ENCODE results near the gene PLCH1. TPM values are rescaled to one million over a fixed set of nuclear protein-coding genes. Genes with fewer than 3 reads are reported as not detected.

Gene PLCH1
- total RNA-seq, 1 experiment from 2014 or later, result 3.8 TPM

DNA sequence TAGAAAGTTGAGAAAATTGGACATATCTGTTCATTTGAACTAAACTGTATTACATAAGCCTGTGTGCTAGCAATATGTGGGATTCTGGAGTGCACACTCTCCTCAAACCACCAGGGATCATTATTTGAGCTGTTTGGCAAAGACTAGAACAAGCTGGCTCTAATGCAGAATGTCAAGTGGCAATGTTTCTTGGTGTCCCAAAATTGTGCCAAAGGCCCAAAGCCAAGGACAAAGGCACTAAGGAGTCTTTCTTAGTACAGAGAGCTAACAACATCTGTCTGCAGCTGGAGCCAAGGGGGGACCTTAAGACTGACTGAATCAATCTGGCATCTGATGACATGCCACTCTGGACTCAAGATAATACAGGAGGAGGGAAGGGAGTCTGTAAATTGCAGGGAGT lies 374.7 kb downstream of the PLCH1 start:
- CTCF ChIA-PET, result interaction anchor here (1.4 kb wide), 1 partner anchor 332 kb away, joined by 3 read pairs; no protein-coding TSS in a partner anchor
- no peaks in the 10 kb centered on the region; the same call in 1 of the 2 replicates for H3K9me2 ChIP-seq (ENCODE audit: insufficient read depth)
- no peak overlapping the region for H3K4me2 ChIP-seq (ENCODE audit: low read length)
- intact Hi-C loops (cut with micrococcal nuclease), result no loop called here
- POLR2A ChIA-PET, result no interaction called here
- H4K20me1 ChIP-seq (ENCODE audit: insufficient read depth), result no peaks in the 10 kb centered on the region
- no peak overlapping the region for H2AFZ ChIP-seq (ENCODE audit: low read depth, low read length, poor library complexity, severe bottlenecking)
- ATAC-seq (no peak), DNase-seq (ENCODE audit: low read depth, low spot score) (no peak)
- H3K9ac ChIP-seq (ENCODE audit: low read length), result no peak overlapping the region
- H3K27me3 ChIP-seq (ENCODE audit: insufficient read depth, low read length), result no peaks in the 10 kb centered on the region
- TF ChIP-seq SIN3A (IDR thresholded peaks at IDR 0.05; ENCODE audit: low read depth) (no peak), EZH2phosphoT487 (IDR thresholded peaks at IDR 0.05; ENCODE audit: borderline replicate concordance) (no peak), CEBPB (IDR thresholded peaks at IDR 0.05; ENCODE audit: low read depth) (no peak), JUND (IDR thresholded peaks at IDR 0.05) (no peak), FOSL1 (IDR thresholded peaks at IDR 0.05; ENCODE audit: low read depth) (no peak), ZFX (IDR thresholded peaks at IDR 0.05) (no peak)
- TF ChIP-seq, protein P1, sequence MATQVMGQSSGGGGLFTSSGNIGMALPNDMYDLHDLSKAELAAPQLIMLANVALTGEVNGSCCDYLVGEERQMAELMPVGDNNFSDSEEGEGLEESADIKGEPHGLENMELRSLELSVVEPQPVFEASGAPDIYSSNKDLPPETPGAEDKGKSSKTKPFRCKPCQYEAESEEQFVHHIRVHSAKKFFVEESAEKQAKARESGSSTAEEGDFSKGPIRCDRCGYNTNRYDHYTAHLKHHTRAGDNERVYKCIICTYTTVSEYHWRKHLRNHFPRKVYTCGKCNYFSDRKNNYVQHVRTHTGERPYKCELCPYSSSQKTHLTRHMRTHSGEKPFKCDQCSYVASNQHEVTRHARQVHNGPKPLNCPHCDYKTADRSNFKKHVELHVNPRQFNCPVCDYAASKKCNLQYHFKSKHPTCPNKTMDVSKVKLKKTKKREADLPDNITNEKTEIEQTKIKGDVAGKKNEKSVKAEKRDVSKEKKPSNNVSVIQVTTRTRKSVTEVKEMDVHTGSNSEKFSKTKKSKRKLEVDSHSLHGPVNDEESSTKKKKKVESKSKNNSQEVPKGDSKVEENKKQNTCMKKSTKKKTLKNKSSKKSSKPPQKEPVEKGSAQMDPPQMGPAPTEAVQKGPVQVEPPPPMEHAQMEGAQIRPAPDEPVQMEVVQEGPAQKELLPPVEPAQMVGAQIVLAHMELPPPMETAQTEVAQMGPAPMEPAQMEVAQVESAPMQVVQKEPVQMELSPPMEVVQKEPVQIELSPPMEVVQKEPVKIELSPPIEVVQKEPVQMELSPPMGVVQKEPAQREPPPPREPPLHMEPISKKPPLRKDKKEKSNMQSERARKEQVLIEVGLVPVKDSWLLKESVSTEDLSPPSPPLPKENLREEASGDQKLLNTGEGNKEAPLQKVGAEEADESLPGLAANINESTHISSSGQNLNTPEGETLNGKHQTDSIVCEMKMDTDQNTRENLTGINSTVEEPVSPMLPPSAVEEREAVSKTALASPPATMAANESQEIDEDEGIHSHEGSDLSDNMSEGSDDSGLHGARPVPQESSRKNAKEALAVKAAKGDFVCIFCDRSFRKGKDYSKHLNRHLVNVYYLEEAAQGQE (IDR thresholded peaks at IDR 0.05; ENCODE audit: low read depth), result no peak
- RAD21 ChIA-PET (ENCODE audit: low non-redundant PET in 1 of 2, low total read pairs in 2 of 2, uncharacterized antibody in 2 of 2, unreplicated experiment in 2 of 2), result no interaction called here
- no peaks in the 10 kb centered on the region for H3K79me2 ChIP-seq (ENCODE audit: insufficient read depth, low read length)
- no peaks in the 10 kb centered on the region for H3K36me3 ChIP-seq (ENCODE audit: control insufficient read depth in 1 of 2, insufficient read depth in 2 of 2, low read length in 2 of 2)
- H3K4me3 ChIP-seq (replicated peaks in 1 of 2; ENCODE audit: low read depth in 1 of 2, low read length in 2 of 2), result no peak overlapping the region
- no peak overlapping the region for H3K27ac ChIP-seq (ENCODE audit: low read depth, low read length)
- no peaks in the 10 kb centered on the region for H3K4me1 ChIP-seq (ENCODE audit: control insufficient read depth in 1 of 2, insufficient read depth in 2 of 2, low read length in 2 of 2)
- no TSS peak for BruUV-seq (replicated peaks)
- no peaks in the 10 kb centered on the region for H3K9me3 ChIP-seq (ENCODE audit: control insufficient read depth in 1 of 2, insufficient read depth in 1 of 2, low read depth in 1 of 2, low read length in 2 of 2)

DNA sequence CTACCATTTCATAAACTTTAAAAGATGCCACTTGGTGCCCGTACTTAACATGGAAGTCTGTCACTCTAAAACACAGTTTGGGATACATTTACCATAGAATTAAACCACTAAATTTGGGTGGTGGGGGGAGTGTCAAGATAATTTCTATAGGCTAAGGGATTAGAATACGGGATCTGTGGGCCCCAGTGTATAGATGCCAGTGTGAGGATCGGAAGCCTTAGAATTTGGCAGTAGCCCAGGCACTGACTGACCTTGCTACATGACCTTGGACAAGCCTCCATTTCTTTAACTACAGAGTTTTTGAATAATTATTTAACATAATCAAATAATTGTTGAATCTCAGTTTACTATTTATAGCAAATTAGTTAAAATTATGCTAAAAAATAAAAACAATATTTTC lies 375.1 kb downstream of the PLCH1 start:
- Histone ChIP-seq H2AFZ (ENCODE audit: low read depth, low read length, poor library complexity, severe bottlenecking) (no peak overlapping the region), H4K20me1 (ENCODE audit: insufficient read depth) (no peaks in the 10 kb centered on the region), H3K36me3 (ENCODE audit: control insufficient read depth in 1 of 2, insufficient read depth in 2 of 2, low read length in 2 of 2) (no peaks in the 10 kb centered on the region), H3K27me3 (ENCODE audit: insufficient read depth, low read length) (no peaks in the 10 kb centered on the region), H3K4me3 (replicated peaks in 1 of 2; ENCODE audit: low read depth in 1 of 2, low read length in 2 of 2) (no peak overlapping the region), H3K9me2 (ENCODE audit: insufficient read depth) (no peaks in the 10 kb centered on the region; the same call in 1 of the 2 replicates), H3K9ac (ENCODE audit: low read length) (no peak overlapping the region), H3K4me1 (ENCODE audit: control insufficient read depth in 1 of 2, insufficient read depth in 2 of 2, low read length in 2 of 2) (no peaks in the 10 kb centered on the region), H3K79me2 (ENCODE audit: insufficient read depth, low read length) (no peaks in the 10 kb centered on the region), H3K9me3 (ENCODE audit: control insufficient read depth in 1 of 2, insufficient read depth in 1 of 2, low read depth in 1 of 2, low read length in 2 of 2) (no peaks in the 10 kb centered on the region), H3K4me2 (ENCODE audit: low read length) (no peak overlapping the region), H3K27ac (ENCODE audit: low read depth, low read length) (no peak overlapping the region)
- no peak for DNase-seq (ENCODE audit: low read depth, low spot score)
- no peak for ATAC-seq
- ChIA-PET POLR2A (no interaction called here), CTCF (no interaction called here), RAD21 (ENCODE audit: low non-redundant PET in 1 of 2, low total read pairs in 2 of 2, uncharacterized antibody in 2 of 2, unreplicated experiment in 2 of 2) (no interaction called here)
- intact Hi-C loops (cut with micrococcal nuclease), result no loop called here
- BruUV-seq (replicated peaks), result no TSS peak
- no peak for TF ChIP-seq ELF1 (IDR thresholded peaks at IDR 0.05; ENCODE audit: borderline replicate concordance, low read depth)
- no peak for TF ChIP-seq YY1 (IDR thresholded peaks at IDR 0.05; ENCODE audit: extremely low read depth, insufficient replicate concordance, low read depth, low read length)
- TF ChIP-seq, protein P2, sequence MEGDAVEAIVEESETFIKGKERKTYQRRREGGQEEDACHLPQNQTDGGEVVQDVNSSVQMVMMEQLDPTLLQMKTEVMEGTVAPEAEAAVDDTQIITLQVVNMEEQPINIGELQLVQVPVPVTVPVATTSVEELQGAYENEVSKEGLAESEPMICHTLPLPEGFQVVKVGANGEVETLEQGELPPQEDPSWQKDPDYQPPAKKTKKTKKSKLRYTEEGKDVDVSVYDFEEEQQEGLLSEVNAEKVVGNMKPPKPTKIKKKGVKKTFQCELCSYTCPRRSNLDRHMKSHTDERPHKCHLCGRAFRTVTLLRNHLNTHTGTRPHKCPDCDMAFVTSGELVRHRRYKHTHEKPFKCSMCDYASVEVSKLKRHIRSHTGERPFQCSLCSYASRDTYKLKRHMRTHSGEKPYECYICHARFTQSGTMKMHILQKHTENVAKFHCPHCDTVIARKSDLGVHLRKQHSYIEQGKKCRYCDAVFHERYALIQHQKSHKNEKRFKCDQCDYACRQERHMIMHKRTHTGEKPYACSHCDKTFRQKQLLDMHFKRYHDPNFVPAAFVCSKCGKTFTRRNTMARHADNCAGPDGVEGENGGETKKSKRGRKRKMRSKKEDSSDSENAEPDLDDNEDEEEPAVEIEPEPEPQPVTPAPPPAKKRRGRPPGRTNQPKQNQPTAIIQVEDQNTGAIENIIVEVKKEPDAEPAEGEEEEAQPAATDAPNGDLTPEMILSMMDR (IDR thresholded peaks at IDR 0.05 in 2 of 3, conservative IDR thresholded peaks at IDR 0.05 in 1 of 3; ENCODE audit: borderline replicate concordance in 1 of 3, insufficient read depth in 1 of 3, low read depth in 2 of 3, low read length in 2 of 3), result no peak
- no peak for TF ChIP-seq SIN3A (IDR thresholded peaks at IDR 0.05; ENCODE audit: low read depth)
- no peak for TF ChIP-seq EZH2phosphoT487 (IDR thresholded peaks at IDR 0.05; ENCODE audit: borderline replicate concordance)
- TF ChIP-seq, protein P1 (IDR thresholded peaks at IDR 0.05; ENCODE audit: low read depth), result no peak
- no peak for TF ChIP-seq EGR1 (IDR thresholded peaks at IDR 0.05; ENCODE audit: low read depth)
